Measurements from ENCODE around the gene ODAD2.
"Not testable (repeated sequence)": the region's sequence is repeated elsewhere in the genome, so short reads cannot be mapped to it uniquely, and the experiment has no call there.

GRCh38 chr10:27899485-27899884, 99.4 kb downstream of the ODAD2 start:
- TF ChIP-seq CTCF, POLR2A (IDR thresholded peaks at IDR 0.05): not testable (repeated sequence)

Measured in body of pancreas (tissue), 4 donors.